Measurements from ENCODE around the gene SENP3.

SENP3 gene

GRCh38 chr17:7561589-7562207 lies at the start of gene SENP3:
Gene SENP3 (plus strand): TSS chr17:7561919. CDS start chr17:7563077, 1,158 bp downstream.
- peak within 1 kb of the TSS; percentile 96 for H3K4me3 Mint-ChIP-seq
- H3K27ac Mint-ChIP-seq = peak within 1 kb of the TSS; percentile 98
- H3K4me1 Mint-ChIP-seq (ENCODE audit: low read depth) = peaks cover 46% of the 10 kb centered on the region
- no peaks in the 10 kb centered on the region for H3K27me3 Mint-ChIP-seq
- H3K9me3 Mint-ChIP-seq (ENCODE audit: low read depth) = no peaks in the 10 kb centered on the region
- H3K36me3 Mint-ChIP-seq = peaks cover 5% of the 10 kb centered on the region

GRCh38 chr17:7512105-7512504 lies 49.6 kb upstream of the SENP3 start:
- peaks cover 4% of the 10 kb centered on the region for H3K36me3 Mint-ChIP-seq
- H3K4me1 Mint-ChIP-seq (ENCODE audit: low read depth) = peaks cover 3% of the 10 kb centered on the region
- H3K4me3 Mint-ChIP-seq = no peak overlapping the region
- no peaks in the 10 kb centered on the region for H3K27me3 Mint-ChIP-seq
- no peak overlapping the region for H3K27ac Mint-ChIP-seq
- H3K9me3 Mint-ChIP-seq (ENCODE audit: low read depth) = no peaks in the 10 kb centered on the region

GRCh38 chr17:7512824-7513540 lies 48.7 kb upstream of the SENP3 start:
- Mint-ChIP-seq H3K4me1 (ENCODE audit: low read depth) (peaks cover 3% of the 10 kb centered on the region), H3K27ac (no peak overlapping the region), H3K4me3 (no peak overlapping the region), H3K36me3 (peaks cover 4% of the 10 kb centered on the region), H3K27me3 (no peaks in the 10 kb centered on the region), H3K9me3 (ENCODE audit: low read depth) (no peaks in the 10 kb centered on the region)

- no peaks in the 10 kb centered on the region for H3K9me3 Mint-ChIP-seq (ENCODE audit: low read depth)
- H3K4me1 Mint-ChIP-seq (ENCODE audit: low read depth) = peaks cover 3% of the 10 kb centered on the region
- no peaks in the 10 kb centered on the region for H3K27me3 Mint-ChIP-seq
- peaks cover 4% of the 10 kb centered on the region for H3K36me3 Mint-ChIP-seq
- H3K27ac Mint-ChIP-seq = no peak overlapping the region
- H3K4me3 Mint-ChIP-seq = no peak overlapping the region
These were observed 47.8 kb upstream of the SENP3 start for GRCh38 chr17:7513850-7514419.

- Mint-ChIP-seq H3K4me3 (no peak overlapping the region), H3K27me3 (no peaks in the 10 kb centered on the region), H3K4me1 (ENCODE audit: low read depth) (peaks cover 3% of the 10 kb centered on the region), H3K27ac (peak overlapping the region; percentile 19), H3K36me3 (peaks cover 2% of the 10 kb centered on the region), H3K9me3 (ENCODE audit: low read depth) (no peaks in the 10 kb centered on the region)
These were observed 45.7 kb upstream of the SENP3 start for GRCh38 chr17:7515911-7516610.

GRCh38 chr17:7523033-7523432 lies 38.7 kb upstream of the SENP3 start:
- no peak overlapping the region for H3K27ac Mint-ChIP-seq
- H3K4me3 Mint-ChIP-seq = no peak overlapping the region
- no peaks in the 10 kb centered on the region for H3K36me3 Mint-ChIP-seq

GRCh38 chr17:7528842-7529241 lies 32.9 kb upstream of the SENP3 start:
- Mint-ChIP-seq H3K27ac (no peak overlapping the region), H3K36me3 (no peaks in the 10 kb centered on the region), H3K4me3 (no peak overlapping the region), H3K27me3 (no peaks in the 10 kb centered on the region), H3K9me3 (ENCODE audit: low read depth) (no peaks in the 10 kb centered on the region), H3K4me1 (ENCODE audit: low read depth) (no peaks in the 10 kb centered on the region)

More at GRCh38 chr17:7523033-7523432, 38.7 kb upstream of the SENP3 start:
- Mint-ChIP-seq H3K27me3 (no peaks in the 10 kb centered on the region), H3K9me3 (ENCODE audit: low read depth) (no peaks in the 10 kb centered on the region), H3K4me1 (ENCODE audit: low read depth) (peaks cover 3% of the 10 kb centered on the region)

GRCh38 chr17:7530023-7530900 lies 31.5 kb upstream of the SENP3 start:
- Mint-ChIP-seq H3K9me3 (ENCODE audit: low read depth) (no peaks in the 10 kb centered on the region), H3K36me3 (no peaks in the 10 kb centered on the region), H3K4me3 (no peak overlapping the region), H3K27me3 (no peaks in the 10 kb centered on the region), H3K4me1 (ENCODE audit: low read depth) (no peaks in the 10 kb centered on the region), H3K27ac (no peak overlapping the region)

- Mint-ChIP-seq H3K27ac (no peak overlapping the region), H3K4me3 (no peak overlapping the region), H3K9me3 (ENCODE audit: low read depth) (no peaks in the 10 kb centered on the region), H3K4me1 (ENCODE audit: low read depth) (no peaks in the 10 kb centered on the region), H3K27me3 (no peaks in the 10 kb centered on the region), H3K36me3 (no peaks in the 10 kb centered on the region)
These were observed 23.7 kb upstream of the SENP3 start for GRCh38 chr17:7538050-7538449.

- Mint-ChIP-seq H3K27me3 (no peaks in the 10 kb centered on the region), H3K4me1 (ENCODE audit: low read depth) (no peaks in the 10 kb centered on the region), H3K27ac (no peak overlapping the region), H3K9me3 (ENCODE audit: low read depth) (no peaks in the 10 kb centered on the region), H3K36me3 (no peaks in the 10 kb centered on the region), H3K4me3 (no peak overlapping the region)
These were observed 22.7 kb upstream of the SENP3 start for GRCh38 chr17:7538891-7539545.

GRCh38 chr17:7541074-7541621 lies 20.6 kb upstream of the SENP3 start:
- Mint-ChIP-seq H3K4me1 (ENCODE audit: low read depth) (no peaks in the 10 kb centered on the region), H3K27me3 (no peaks in the 10 kb centered on the region), H3K36me3 (no peaks in the 10 kb centered on the region), H3K27ac (no peak overlapping the region), H3K4me3 (no peak overlapping the region), H3K9me3 (ENCODE audit: low read depth) (no peaks in the 10 kb centered on the region)

GRCh38 chr17:7544911-7545310 lies 16.8 kb upstream of the SENP3 start:
- Mint-ChIP-seq H3K36me3 (no peaks in the 10 kb centered on the region), H3K9me3 (ENCODE audit: low read depth) (no peaks in the 10 kb centered on the region), H3K4me1 (ENCODE audit: low read depth) (peaks cover 17% of the 10 kb centered on the region), H3K27ac (no peak overlapping the region), H3K27me3 (no peaks in the 10 kb centered on the region), H3K4me3 (no peak overlapping the region)

- peaks cover 52% of the 10 kb centered on the region for H3K4me1 Mint-ChIP-seq (ENCODE audit: low read depth)
- H3K9me3 Mint-ChIP-seq (ENCODE audit: low read depth) = no peaks in the 10 kb centered on the region
- peak within 1 kb of the TSS; percentile 90 for H3K4me3 Mint-ChIP-seq
- H3K36me3 Mint-ChIP-seq = no peaks in the 10 kb centered on the region
- H3K27ac Mint-ChIP-seq = peak within 1 kb of the TSS; percentile 87
- H3K27me3 Mint-ChIP-seq = no peaks in the 10 kb centered on the region
These were observed 12.9 kb upstream of the SENP3 start, which contains the start of gene TNFSF12 for GRCh38 chr17:7548585-7549400. Gene TNFSF12 (plus strand): TSS chr17:7549058. CDS start chr17:7549154, 96 bp downstream.

All from activated naive CD8-positive, alpha-beta T cell (primary cell).